AG09309 (cell line): ENCODE measurements around the gene TCTN2.
A peak's percentile ranks its signal among the peaks of the same experiment; 100 is the strongest.

Source experiments
- DNase-seq: peaks from one replicate; pipeline ENCODE4 v3.0.0-alpha.2; 2010; ENCODE audit warnings: low read depth
- H3K4me3 ChIP-seq: 2 replicates; pipeline ENCODE4 v1.5.1; 2011; ENCODE audit warnings: mild to moderate bottlenecking, low read depth, low read length, moderate library complexity; ENCODE audit not compliant: control insufficient read depth
- CTCF ChIP-seq: IDR thresholded peaks from 2 replicates; pipeline ENCODE4 v1.5.1; 2011; ENCODE audit warnings: mild to moderate bottlenecking, low read depth, low read length, inconsistent platforms; ENCODE audit not compliant: insufficient read depth, control insufficient read depth; ENCODE audit errors: missing control alignments

TCTN2 gene

GRCh38 chr12:123659996-123660727 is 10.8 kb upstream of the TCTN2 start:
- H3K4me3 ChIP-seq, result no peak overlapping the region; the same call in 1 of the 2 replicates
- no peak for TF ChIP-seq CTCF
- peak; percentile 82 for DNase-seq

- no peak overlapping the region for H3K4me3 ChIP-seq
- DNase-seq, result no peak
- TF ChIP-seq CTCF, result no peak
These were observed 3.1 kb upstream of the TCTN2 start for GRCh38 chr12:123667771-123668170.

GRCh38 chr12:123671876-123672275 is 963 bp downstream of the TCTN2 start:
- H3K4me3 ChIP-seq, result peak overlapping the region; percentile 88

GRCh38 chr12:123675436-123675835 is 4.5 kb downstream of the TCTN2 start:
- no peak for DNase-seq
- no peak for TF ChIP-seq CTCF
- no peak overlapping the region for H3K4me3 ChIP-seq

More at GRCh38 chr12:123671876-123672275, 963 bp downstream of the TCTN2 start:
- TF ChIP-seq CTCF, result no peak
- peak; percentile 3 for DNase-seq

GRCh38 chr12:123676616-123677320 is 5.9 kb downstream of the TCTN2 start:
- no peak overlapping the region for H3K4me3 ChIP-seq
- TF ChIP-seq CTCF, result no peak
- DNase-seq, result no peak

GRCh38 chr12:123678981-123679380 is 8.1 kb downstream of the TCTN2 start:
- no peak for DNase-seq
- TF ChIP-seq CTCF, result no peak
- H3K4me3 ChIP-seq, result no peak overlapping the region
